PC-9 (cell line): ENCODE data around the gene CNPY2. TPM values are rescaled to one million over a fixed set of nuclear protein-coding genes. Genes with fewer than 3 reads are reported as not detected.
A peak's percentile ranks its signal among the peaks of the same experiment; 100 is the strongest.

Experiments
- BruUV-seq: library from RNA; stranded (reverse); fragments of 400-500 nt; replicated peaks from 2 replicates; lab custom pipeline; 2021; lab: Mats Ljungman, UMichigan
- CTCF ChIA-PET: fragments of 300-600 bp; sonication (Branson Sonifier 250); formaldehyde crosslinking; loops from one replicate; lab custom pipeline; 2022; ENCODE audit warnings: antibody characterized with exemption; lab: Charles Lee
- POLR2A ChIA-PET: fragments of 300-600 bp; sonication (Branson Sonifier 250); formaldehyde crosslinking; loops from one replicate; lab custom pipeline; 2022; ENCODE audit warnings: antibody characterized with exemption; ENCODE audit not compliant: unreplicated experiment; lab: Charles Lee
- DNase-seq, 2 experiments: peaks; one replicate each; pipeline versions ENCODE4 v3.0.0 to v3.0.0-alpha.2; 2015 to 2022; ENCODE audit warnings: mixed read lengths in 1 of 2
- H2AFZ ChIP-seq: fragments of 200-600 bp; sonication (generic); 2 replicates; pipeline ENCODE4 v1.8.1; 2017; ENCODE audit warnings: antibody characterized with exemption
- H3F3A ChIP-seq: fragments of 200-600 bp; sonication (generic); 2 replicates; pipeline ENCODE4 v1.8.1; 2017; ENCODE audit warnings: antibody characterized with exemption, mild to moderate bottlenecking, low read depth; ENCODE audit not compliant: insufficient read depth
- H3K27ac ChIP-seq: fragments of 200-600 bp; sonication (generic); 2 replicates; pipeline ENCODE4 v1.6.1; 2016; ENCODE audit warnings: mixed run types
- H3K27me3 ChIP-seq: fragments of 200-600 bp; sonication (generic); 2 replicates; pipeline ENCODE4 v1.6.1; 2016; ENCODE audit warnings: low read depth, mixed run types; ENCODE audit not compliant: insufficient read depth
- H3K36me3 ChIP-seq: fragments of 200-600 bp; sonication (generic); 2 replicates; pipeline ENCODE4 v1.6.1; 2016; ENCODE audit warnings: low read depth, mixed run types
- H3K4me1 ChIP-seq: fragments of 200-600 bp; sonication (generic); replicated peaks from 2 replicates; pipeline ENCODE4 v1.6.1; 2016; ENCODE audit warnings: mixed run types; ENCODE audit not compliant: insufficient read depth
- H3K4me2 ChIP-seq: fragments of 200-600 bp; sonication (generic); 2 replicates; pipeline ENCODE4 v1.6.1; 2017; ENCODE audit warnings: mixed run types
- H3K4me3 ChIP-seq: fragments of 200-600 bp; sonication (generic); 2 replicates; pipeline ENCODE4 v1.6.1; 2016; ENCODE audit warnings: mixed run types
- H3K79me2 ChIP-seq: fragments of 200-600 bp; sonication (generic); 2 replicates; pipeline ENCODE4 v1.6.1; 2017; ENCODE audit warnings: low read depth, mixed run types
- H3K9me2 ChIP-seq: fragments of 200-600 bp; sonication (generic); 2 replicates; pipeline ENCODE4 v1.8.1; 2017; ENCODE audit warnings: mild to moderate bottlenecking; ENCODE audit not compliant: insufficient read depth
- H3K9me3 ChIP-seq: fragments of 200-600 bp; sonication (generic); 2 replicates; pipeline ENCODE4 v1.8.1; 2016; ENCODE audit warnings: low read depth; ENCODE audit not compliant: insufficient read depth
- H4K20me1 ChIP-seq: fragments of 200-600 bp; sonication (generic); 2 replicates; pipeline ENCODE4 v1.8.1; 2017; ENCODE audit not compliant: insufficient read depth
- EZH2 ChIP-seq: fragments of 200-600 bp; sonication (generic); IDR thresholded peaks from 2 replicates; pipeline ENCODE4 v1.8.0; 2017; ENCODE audit warnings: antibody characterized with exemption, low read depth
- intact Hi-C: fragments of 100-400 bp; cut with micrococcal nuclease; formaldehyde crosslinking; loops from one replicate; pipeline ENCODE4 v1.10.0; 2022; ENCODE audit not compliant: unreplicated experiment
- total RNA-seq: library from RNA; stranded (reverse); gene quantifications from 2 replicates; pipeline ENCODE4 v1.2.3, GENCODE V29; 2021
- TF ChIP-seq, protein P1 (sequence below): fragments of 200-600 bp; sonication (generic); conservative IDR thresholded peaks from 2 replicates; pipeline ENCODE4 v1.6.1; 2017; ENCODE audit warnings: mixed run types, antibody characterized with exemption, mild to moderate bottlenecking, moderate library complexity

CNPY2 gene
- total RNA-seq, 1 experiment from 2014 or later = 82.1 TPM

DNA sequence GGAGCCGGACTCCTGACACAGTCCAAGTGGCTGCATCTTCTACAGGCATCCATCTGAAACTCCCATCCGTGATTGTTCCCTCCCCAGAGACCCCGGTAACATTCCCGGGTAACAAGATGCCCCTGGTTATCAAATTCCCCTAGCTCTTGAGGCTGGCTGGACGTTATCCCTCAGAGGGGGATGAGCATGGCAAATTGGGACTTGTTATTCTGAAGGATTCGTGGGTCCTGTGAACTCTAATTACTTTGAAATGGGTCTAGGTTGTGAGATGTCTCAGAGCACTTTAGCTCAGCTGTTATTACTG, 18.7 kb upstream of the CNPY2 start:
- no peak for DNase-seq
- intact Hi-C loops = loop anchor here (1.0 kb wide), 1 partner anchor 26 kb away; the partner anchor contains the start of gene STAT2
- Histone ChIP-seq H4K20me1 (no peaks in the 10 kb centered on the region), H3K27ac (peak overlapping the region; percentile 89), H3F3A (peaks cover 40% of the 10 kb centered on the region), H3K9me3 (no peaks in the 10 kb centered on the region), H3K36me3 (no peaks in the 10 kb centered on the region), H3K27me3 (no peaks in the 10 kb centered on the region), H2AFZ (peak overlapping the region; percentile 87), H3K4me3 (peak overlapping the region; percentile 88), H3K79me2 (peaks cover 13% of the 10 kb centered on the region), H3K4me1 (peaks cover 41% of the 10 kb centered on the region), H3K9me2 (no peaks in the 10 kb centered on the region), H3K4me2 (peak overlapping the region; percentile 77)
- BruUV-seq = TSS peak; percentile 96
- ChIA-PET POLR2A (no interaction called here), CTCF (no interaction called here)
- TF ChIP-seq EZH2 = no peak
- TF ChIP-seq, protein P1, sequence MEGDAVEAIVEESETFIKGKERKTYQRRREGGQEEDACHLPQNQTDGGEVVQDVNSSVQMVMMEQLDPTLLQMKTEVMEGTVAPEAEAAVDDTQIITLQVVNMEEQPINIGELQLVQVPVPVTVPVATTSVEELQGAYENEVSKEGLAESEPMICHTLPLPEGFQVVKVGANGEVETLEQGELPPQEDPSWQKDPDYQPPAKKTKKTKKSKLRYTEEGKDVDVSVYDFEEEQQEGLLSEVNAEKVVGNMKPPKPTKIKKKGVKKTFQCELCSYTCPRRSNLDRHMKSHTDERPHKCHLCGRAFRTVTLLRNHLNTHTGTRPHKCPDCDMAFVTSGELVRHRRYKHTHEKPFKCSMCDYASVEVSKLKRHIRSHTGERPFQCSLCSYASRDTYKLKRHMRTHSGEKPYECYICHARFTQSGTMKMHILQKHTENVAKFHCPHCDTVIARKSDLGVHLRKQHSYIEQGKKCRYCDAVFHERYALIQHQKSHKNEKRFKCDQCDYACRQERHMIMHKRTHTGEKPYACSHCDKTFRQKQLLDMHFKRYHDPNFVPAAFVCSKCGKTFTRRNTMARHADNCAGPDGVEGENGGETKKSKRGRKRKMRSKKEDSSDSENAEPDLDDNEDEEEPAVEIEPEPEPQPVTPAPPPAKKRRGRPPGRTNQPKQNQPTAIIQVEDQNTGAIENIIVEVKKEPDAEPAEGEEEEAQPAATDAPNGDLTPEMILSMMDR = no peak

DNA sequence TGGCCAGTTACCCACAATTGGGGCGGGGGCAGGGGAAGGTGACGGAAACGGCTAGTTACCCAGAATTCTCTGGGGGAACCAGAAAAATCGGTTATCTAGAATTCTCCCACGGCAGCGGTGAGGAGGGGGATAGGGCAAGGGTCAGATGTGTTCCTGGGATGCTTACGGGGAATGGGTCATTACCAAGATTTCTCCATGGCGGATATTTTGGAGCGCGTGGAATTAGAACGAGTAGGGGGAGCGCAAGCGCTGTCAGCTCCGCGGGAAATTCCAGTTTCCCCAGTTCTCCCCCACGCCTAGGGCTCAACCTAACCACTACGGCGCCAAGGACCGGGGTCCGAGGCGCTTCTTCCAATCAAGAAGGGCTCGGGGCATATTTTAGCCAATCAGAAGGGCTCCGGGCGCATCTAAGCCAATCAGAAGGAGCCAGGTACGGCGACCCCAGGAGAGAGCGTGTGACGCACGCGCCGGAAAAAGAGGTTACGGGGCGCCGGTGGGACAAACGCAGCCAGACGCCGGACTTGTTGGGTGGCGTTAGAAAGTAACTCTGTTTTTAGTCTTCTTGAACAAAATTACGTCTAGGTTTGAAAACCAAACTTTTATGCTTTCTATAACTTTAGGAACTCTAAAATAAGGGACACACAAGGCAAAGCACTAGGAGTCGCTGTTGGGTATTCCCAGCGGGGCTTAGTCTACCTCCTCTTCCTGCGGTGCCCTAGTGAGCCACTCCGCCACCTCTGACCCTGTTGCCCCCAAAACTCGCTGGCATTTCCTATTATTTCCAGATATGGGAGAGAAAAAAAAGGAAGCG, 18.1 kb upstream of the CNPY2 start, which contains the start of gene PAN2:
Gene PAN2 (minus strand): TSS at position 322 of the 811 bp plus-strand sequence. CDS start 906 bp downstream, outside the sequence.
- Histone ChIP-seq H4K20me1 (no peaks in the 10 kb centered on the region), H3F3A (peaks cover 34% of the 10 kb centered on the region), H3K9me2 (no peaks in the 10 kb centered on the region), H3K27me3 (no peaks in the 10 kb centered on the region), H3K36me3 (no peaks in the 10 kb centered on the region), H3K27ac (peak within 1 kb of the TSS; percentile 89), H3K4me2 (peak within 1 kb of the TSS; percentile 95), H3K4me3 (peak within 1 kb of the TSS; percentile 88), H3K79me2 (peaks cover 13% of the 10 kb centered on the region), H3K4me1 (peaks cover 36% of the 10 kb centered on the region), H2AFZ (peak within 1 kb of the TSS; percentile 87), H3K9me3 (no peaks in the 10 kb centered on the region)
- intact Hi-C loops = loop anchor here (1.0 kb wide), 1 partner anchor 26 kb away; the partner anchor contains the start of gene STAT2
- DNase-seq = peak; percentile 92 to 93
- ChIA-PET CTCF (interaction anchor here (0.6 to 0.7 kb wide), 2 partner anchors 127 to 670 kb away, joined by 4 to 5 read pairs; no protein-coding TSS in a partner anchor), POLR2A (interaction anchor here (0.5 to 0.7 kb wide), 6 partner anchors 18 to 745 kb away, joined by 3 to 9 read pairs (median 4); partner anchors contain the start of genes CNPY2, NEMP1 and STAT2)
- no peak for TF ChIP-seq EZH2
- TF ChIP-seq, protein P1 = peak; percentile 63
- BruUV-seq = no TSS peak

DNA sequence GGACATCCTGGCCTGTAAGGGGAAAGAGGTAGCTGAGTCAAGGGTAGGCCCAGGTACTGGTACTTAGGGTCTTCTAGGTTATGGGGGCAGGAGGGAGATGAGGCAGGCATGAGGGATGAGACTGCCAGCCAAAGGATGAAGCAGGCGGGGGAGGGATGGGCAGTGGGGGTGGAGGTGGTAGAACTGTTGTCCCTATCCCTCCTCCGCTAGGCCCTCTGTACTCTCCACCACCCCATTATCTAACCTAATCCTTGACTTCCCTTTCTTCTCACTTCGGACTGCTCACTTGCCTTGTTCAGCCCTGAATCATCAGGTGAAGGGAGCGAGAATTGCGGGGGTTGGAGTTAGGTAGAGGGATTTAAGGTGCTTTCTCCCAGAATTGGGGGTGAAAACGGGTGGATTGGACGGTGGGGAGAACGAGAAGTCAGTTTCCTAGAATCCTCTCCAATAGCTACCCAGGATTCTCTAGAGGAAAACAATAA, 17.4 kb upstream of the CNPY2 start:
- H3K79me2 ChIP-seq = peaks cover 13% of the 10 kb centered on the region
- H2AFZ ChIP-seq = peak overlapping the region; percentile 87
- CTCF ChIA-PET = interaction anchor here (0.6 to 0.7 kb wide), 2 partner anchors 128 to 671 kb away, joined by 4 to 5 read pairs; no protein-coding TSS in a partner anchor
- H4K20me1 ChIP-seq = no peaks in the 10 kb centered on the region
- H3K9me2 ChIP-seq = no peaks in the 10 kb centered on the region
- intact Hi-C loops = no loop called here
- TSS peak; percentile 55 for BruUV-seq
- no peaks in the 10 kb centered on the region for H3K9me3 ChIP-seq
- no peaks in the 10 kb centered on the region for H3K36me3 ChIP-seq
- DNase-seq = peak in 1 of 2 experiments; percentile 35
- H3K27ac ChIP-seq = peak overlapping the region; percentile 89
- H3K27me3 ChIP-seq = no peaks in the 10 kb centered on the region
- TF ChIP-seq EZH2 = no peak
- TF ChIP-seq, protein P1 = no peak
- peak overlapping the region; percentile 88 for H3K4me3 ChIP-seq
- peak overlapping the region; percentile 95 for H3K4me2 ChIP-seq
- H3F3A ChIP-seq = peaks cover 33% of the 10 kb centered on the region
- peaks cover 30% of the 10 kb centered on the region for H3K4me1 ChIP-seq
- POLR2A ChIA-PET = interaction anchor here (0.5 to 0.7 kb wide), 5 partner anchors 19 to 745 kb away, joined by 3 to 9 read pairs (median 4); partner anchors contain the start of genes NEMP1 and STAT2
